Measurements from ENCODE around the gene MYO6.

DNA sequence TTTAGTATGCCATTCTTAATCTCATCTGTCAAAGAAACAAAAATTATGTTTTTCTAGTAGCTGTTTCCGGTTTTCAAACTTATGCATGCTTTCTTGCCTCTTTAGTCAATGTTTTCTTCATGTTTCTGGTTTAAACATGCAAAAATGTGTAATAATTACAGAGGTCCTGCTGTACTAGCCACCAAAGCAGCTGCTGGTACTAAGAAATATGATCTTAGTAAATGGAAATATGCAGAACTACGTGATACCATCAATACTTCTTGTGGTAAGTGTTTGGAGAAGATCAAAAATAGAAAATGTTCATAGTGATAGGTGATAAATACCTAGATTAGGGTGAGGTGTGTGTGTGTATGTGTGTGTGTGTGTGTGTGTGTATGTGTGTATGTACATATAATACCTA, 158.4 kb downstream of the MYO6 start:
- TF ChIP-seq, protein P1, sequence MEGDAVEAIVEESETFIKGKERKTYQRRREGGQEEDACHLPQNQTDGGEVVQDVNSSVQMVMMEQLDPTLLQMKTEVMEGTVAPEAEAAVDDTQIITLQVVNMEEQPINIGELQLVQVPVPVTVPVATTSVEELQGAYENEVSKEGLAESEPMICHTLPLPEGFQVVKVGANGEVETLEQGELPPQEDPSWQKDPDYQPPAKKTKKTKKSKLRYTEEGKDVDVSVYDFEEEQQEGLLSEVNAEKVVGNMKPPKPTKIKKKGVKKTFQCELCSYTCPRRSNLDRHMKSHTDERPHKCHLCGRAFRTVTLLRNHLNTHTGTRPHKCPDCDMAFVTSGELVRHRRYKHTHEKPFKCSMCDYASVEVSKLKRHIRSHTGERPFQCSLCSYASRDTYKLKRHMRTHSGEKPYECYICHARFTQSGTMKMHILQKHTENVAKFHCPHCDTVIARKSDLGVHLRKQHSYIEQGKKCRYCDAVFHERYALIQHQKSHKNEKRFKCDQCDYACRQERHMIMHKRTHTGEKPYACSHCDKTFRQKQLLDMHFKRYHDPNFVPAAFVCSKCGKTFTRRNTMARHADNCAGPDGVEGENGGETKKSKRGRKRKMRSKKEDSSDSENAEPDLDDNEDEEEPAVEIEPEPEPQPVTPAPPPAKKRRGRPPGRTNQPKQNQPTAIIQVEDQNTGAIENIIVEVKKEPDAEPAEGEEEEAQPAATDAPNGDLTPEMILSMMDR (IDR thresholded peaks at IDR 0.05): no peak
- TF ChIP-seq POLR2A (IDR thresholded peaks at IDR 0.05): no peak

Measured in lower leg skin (tissue), 3 donors.